HG03103 (cell line): ENCODE data around the gene OPRL1.

ENCODE experiments used
- ATAC-seq: cut with Tn5 transposase; IDR thresholded peaks from one replicate; pipeline ENCODE4 v1.9.1; 2021; ENCODE audit warnings: low read depth; ENCODE audit not compliant: unreplicated experiment

The OPRL1 gene

DNA sequence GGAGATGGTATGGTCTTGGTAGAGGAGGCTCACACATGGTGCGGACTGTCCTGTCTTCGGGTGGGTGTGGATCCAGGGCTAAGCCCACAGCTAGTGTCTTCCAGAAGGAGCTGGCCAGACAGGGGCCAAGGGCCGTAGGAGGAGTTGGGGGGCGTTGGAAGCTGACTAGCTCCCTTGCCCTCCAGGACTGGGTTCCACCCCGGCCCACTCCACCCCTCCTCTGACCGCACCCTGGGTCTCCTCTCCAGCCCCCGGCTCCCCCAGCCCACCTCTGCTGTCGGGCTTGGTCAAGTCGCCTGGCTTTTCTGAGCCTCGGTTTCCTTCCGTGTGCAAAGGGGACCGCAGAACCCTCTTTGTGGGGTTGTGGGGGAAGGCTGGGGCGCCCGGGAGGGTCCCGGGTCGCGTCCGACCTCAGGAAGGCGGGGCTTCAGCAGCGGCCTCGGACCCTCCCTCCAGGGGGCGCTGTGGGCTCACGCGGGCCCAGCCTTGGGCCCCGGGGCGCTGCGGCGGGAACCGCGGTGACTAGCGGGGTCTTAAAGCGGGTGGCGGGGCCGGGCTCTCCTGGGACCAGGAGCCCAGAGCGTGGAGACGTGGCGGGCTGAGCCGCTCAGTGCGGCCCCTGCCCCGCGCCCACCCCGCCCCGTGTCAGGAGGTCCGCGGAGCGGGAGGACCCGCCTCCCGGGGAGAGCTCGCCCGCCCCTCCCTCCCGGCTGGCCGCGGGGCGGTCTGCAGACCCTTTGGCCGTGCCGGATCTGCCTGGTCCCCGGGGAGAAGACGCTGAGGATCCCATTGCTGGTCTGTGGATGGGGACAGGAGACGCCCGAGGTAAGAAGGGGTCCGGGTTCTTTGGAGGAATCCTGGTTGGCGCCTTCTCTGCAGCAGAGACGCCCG lies 22.1 kb downstream of the OPRL1 start:
- ATAC-seq = no peak

GRCh38 chr20:64102647-64103354 lies 22.9 kb downstream of the OPRL1 start:
- no peak for ATAC-seq

GRCh38 chr20:64103871-64104666 lies 24.2 kb downstream of the OPRL1 start:
- no peak for ATAC-seq

DNA sequence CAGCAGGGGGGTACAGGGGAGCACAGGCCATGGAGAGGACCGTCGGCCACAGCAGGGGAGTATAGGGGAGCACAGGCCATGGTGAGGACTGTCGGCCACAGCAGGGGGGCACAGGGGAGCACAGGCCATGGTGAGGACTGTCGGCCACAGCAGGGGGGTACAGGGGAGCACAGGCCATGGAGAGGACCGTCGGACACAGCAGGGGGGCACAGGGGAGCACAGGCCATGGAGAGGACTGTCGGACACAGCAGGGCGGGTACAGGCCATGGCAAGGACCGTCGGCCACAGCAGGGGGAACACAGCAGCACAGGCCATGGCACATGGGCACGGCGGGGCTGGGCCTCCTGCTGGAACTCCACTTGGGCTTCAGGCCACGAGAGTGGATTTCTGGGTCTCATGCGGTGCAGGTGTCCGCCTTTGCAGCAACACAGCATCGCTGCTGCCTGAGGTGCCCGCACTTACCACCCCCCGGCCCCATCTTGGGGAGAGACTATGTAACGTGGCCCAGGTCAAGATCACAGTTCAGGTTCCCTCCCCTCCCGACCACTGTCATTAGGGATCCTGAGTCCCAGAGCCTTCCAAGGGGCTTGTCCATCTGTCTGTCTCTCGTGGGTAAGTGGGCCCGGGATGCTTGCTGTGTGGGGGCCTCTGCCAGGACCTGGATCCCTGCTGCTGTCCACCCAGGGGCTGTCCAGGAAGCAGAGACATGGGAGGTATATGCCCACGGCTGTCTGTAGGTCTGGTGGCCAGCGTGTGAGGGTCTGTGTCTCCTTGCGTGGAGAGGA lies 25.0 kb downstream of the OPRL1 start:
- ATAC-seq = no peak

DNA sequence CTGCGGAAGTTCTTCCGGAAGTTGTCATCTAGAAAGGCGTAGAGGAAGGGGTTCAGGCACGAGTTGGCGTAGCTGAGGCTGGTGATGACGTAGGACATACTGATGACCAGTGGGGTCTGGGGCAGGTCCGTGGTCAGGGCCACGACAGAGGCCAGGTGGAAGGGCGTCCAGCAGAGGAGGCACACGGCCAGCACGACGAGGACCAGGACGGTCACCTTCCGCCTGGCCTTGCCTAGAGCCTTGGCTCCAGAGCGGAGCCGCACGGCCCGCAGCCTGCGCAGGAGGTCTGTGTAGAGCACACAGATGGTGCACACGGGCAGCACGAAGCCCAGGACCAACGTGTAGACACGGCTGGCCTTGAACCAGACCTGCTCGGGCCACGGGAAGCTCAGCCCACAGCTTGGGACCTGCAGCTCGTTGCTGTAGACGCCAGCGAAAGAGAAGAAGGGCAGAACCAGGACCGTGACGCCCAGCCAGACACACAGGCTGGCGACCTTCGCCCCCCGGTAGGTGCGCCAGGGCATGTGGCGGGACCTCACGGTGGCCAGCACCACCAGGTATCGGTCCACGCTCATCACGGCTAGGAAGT lies 26.1 kb downstream of the OPRL1 start:
- no peak for ATAC-seq

DNA sequence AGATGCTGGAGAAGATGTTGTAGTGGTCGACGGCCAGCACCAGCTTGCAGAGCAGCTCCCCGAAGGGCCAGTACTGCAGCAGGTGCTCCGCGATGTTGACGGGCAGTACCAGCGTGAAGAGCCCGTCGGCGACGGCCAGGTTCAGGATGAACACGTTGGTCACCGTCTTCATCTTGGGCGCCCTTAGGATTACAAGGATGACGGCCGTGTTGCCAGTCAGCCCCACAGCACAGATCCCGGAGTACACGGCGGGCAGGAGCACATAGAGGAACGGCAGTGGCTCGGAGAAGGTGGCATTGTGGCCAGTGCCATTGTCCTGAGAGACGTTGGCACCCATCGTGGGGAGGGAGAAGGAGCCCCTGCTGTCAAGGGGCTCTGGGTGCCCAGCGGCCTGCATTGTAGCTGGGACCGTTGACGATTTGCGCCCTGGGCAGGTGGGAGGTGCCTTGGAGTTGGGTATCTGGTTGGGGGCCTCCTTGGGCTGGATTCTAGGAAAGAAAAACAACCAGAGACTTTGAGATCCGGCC lies 26.6 kb downstream of the OPRL1 start:
- no peak for ATAC-seq

DNA sequence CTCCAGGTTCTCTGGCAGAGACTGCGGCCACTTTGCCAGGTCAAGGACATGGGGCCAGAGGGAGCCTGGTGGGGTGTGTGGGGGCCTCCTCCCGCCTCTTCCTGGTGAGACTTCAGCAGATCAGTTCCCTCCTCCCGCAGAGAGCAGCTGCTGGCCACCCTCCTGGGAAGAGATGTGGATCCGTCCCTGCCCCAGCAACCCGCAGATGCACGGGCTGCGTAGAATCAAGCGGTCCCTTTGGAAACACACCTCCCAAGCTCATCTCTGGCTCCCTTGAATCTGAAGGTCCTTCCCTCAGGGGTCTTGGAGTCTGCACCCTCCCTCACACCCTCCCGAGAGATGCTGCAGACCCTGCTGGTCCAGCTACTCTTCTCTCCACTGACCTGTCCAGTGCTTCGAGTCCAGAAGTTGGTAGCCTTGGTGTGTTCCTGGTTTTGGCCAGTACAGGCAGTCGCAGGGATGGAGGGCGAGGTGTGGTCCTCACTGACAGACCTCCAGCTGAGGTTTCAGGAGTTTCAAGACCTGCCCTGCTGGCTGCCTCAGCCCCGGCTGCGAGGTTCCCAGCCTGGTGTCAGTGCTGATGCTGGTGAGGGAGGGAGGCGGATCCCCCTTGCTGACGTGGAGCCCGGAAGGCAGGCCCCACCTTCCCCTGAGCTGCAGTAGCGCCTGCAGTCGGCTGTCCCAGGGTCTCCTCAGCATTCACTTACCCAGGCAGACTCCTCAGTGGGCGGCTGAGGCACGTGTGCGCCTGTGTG lies 27.3 kb downstream of the OPRL1 start, which contains the start of gene NPBWR2:
NPBWR2 (minus strand) TSS at position 585 of the 755 bp plus-strand sequence. CDS start 734 bp downstream, outside the sequence.
- ATAC-seq = no peak

DNA sequence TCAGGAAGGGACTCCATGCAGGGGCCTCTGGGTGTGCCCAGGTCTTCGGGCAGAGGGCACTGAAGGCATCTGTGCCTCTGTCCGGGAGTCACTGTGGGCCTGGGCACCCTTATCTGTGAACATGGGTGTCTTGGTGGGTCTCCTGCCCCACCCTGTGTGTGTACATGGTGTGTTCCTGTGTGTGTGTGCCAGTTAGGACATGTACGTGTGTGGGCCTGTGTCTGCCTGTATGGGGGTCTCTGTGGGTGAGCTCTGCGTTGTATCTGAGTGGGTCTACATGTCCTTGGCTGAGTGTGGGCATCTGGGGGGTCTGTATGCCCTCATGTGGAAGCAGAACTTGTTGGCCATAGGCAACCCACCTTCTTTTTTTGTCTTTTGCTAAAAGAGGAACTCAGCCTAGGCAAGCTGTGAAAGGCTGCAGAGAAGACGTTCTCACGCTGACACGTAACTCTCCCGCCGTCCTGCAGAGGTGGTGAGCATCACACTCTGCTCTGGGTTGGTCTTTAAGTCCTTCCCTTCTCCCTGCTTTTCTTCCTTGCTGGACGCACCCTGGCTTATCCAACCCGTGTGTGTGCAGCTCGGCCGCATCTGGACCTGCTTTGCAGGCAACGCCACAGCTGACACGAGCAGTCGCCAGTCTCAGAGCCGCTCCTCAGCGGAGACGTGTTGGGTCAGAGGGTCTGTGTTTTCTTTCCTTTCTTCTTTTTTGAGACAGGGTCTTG lies 28.0 kb downstream of the OPRL1 start:
- no peak for ATAC-seq

- ATAC-seq = no peak
These were observed 29.1 kb downstream of the OPRL1 start for GRCh38 chr20:64108731-64109681.

GRCh38 chr20:64109831-64110391 lies 30.0 kb downstream of the OPRL1 start:
- ATAC-seq = no peak

DNA sequence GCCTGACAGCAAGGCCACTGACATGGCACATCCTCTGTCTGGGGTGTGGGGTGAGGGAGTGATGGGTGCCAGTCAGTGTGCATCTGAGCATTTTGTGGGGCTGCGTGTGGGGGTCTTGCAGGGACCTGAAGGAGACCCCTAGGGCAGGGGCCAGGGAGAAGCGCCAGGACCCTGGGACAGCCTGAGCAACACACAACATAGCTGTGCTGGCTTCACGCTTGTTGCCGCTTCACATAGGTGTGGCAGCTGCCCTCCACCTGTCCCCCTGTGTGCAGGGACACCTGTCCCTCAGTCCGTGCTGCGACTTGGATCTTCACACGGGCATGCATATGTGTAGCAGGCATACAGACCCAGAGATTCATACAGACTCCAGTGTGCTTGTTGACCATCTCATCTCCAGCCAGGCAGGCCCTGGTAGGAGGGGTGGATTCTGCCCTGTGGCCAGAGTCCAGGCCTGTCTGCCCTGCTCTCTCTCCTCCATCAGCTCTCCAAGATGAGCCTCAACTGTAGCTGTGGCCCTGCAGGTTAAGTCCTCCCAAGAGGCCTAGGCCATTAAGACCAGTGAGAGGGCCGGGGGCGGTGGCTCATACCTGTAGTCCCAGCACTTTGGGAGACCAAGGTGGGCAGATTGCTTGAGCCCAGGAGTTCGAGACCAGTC lies 30.7 kb downstream of the OPRL1 start:
- no peak for ATAC-seq

- no peak for ATAC-seq
These were observed 32.2 kb downstream of the OPRL1 start for GRCh38 chr20:64111841-64112641.

DNA sequence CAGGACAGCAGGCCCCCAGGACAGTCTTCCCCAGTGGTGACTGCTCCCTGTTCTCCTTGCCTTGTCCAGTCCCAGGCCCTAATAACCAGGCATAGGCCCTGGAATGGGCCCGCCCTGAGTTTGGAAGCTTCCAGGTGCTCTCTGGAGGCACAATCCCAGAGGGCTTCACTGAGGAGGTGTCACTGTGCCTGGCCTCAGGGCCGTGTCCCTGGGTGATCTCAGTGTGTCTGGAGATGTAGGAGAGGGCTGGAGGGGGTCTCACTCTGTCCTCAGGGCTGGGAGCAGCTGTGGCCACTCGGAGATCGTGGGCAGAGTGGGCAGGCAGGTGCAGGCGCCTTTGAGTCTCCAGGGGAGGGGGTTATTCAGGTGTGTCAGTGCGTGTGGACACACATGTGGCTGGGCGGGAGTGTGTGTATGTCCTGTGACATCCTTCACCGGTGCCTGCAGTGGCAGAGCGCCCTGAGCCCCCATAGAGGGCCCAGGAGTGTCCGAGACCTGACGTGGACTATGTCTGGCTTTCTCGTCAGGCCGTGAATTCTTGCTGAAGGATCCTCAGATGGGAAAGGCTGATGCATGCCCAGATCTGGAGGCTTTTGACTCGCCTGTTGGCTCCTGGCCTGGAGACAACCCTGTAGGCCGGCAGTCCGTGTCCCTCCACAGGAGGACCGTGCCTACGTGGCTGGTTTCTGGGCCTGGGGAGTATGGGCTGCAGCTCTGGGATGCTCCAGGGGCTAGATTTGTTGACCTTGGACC lies 33.0 kb downstream of the OPRL1 start:
- no peak for ATAC-seq

GRCh38 chr20:64113444-64113775 lies 33.5 kb downstream of the OPRL1 start:
- no peak for ATAC-seq

- no peak for ATAC-seq
These were observed 34.0 kb downstream of the OPRL1 start for GRCh38 chr20:64113796-64114355.
